MM.1S (cell line): ENCODE data around the gene ZNF564.

Source experiments
- DNase-seq: peaks from one replicate; pipeline ENCODE4 v3.0.0-alpha.2; 2015
- H2AFZ ChIP-seq: fragments of 300-600 bp; sonication (generic); 2 replicates; pipeline ENCODE4 v1.6.0; 2016; ENCODE audit warnings: antibody characterized with exemption, low read length
- H3F3A ChIP-seq: fragments of 300-600 bp; sonication (generic); 2 replicates; pipeline ENCODE4 v1.6.1; 2016; ENCODE audit warnings: mild to moderate bottlenecking, antibody characterized with exemption, low read length, moderate library complexity, mixed read lengths; ENCODE audit not compliant: insufficient read depth
- H3K27ac ChIP-seq: fragments of 300-600 bp; sonication (generic); 2 replicates; pipeline ENCODE4 v1.5.1; 2016; ENCODE audit warnings: mild to moderate bottlenecking, low read length
- H3K27me3 ChIP-seq: fragments of 300-600 bp; sonication (generic); replicated peaks from 2 replicates; pipeline ENCODE4 v1.6.0; 2016; ENCODE audit warnings: low read length; ENCODE audit not compliant: insufficient read depth
- H3K36me3 ChIP-seq: fragments of 300-600 bp; sonication (generic); replicated peaks from 2 replicates; pipeline ENCODE4 v1.6.1; 2016; ENCODE audit warnings: mild to moderate bottlenecking, low read length, mixed read lengths; ENCODE audit not compliant: insufficient read depth
- H3K4me1 ChIP-seq: fragments of 300-600 bp; sonication (generic); 2 replicates; pipeline ENCODE4 v1.6.1; 2016; ENCODE audit warnings: low read length, mixed read lengths
- H3K4me2 ChIP-seq: fragments of 300-600 bp; sonication (generic); 2 replicates; pipeline ENCODE4 v1.6.0; 2016; ENCODE audit warnings: low read depth, low read length
- H3K4me3 ChIP-seq: fragments of 300-600 bp; sonication (generic); 2 replicates; pipeline ENCODE4 v1.5.1; 2016; ENCODE audit warnings: low read length, mixed read lengths
- H3K79me2 ChIP-seq: fragments of 300-600 bp; sonication (generic); 2 replicates; pipeline ENCODE4 v1.6.1; 2016; ENCODE audit warnings: mixed run types, low read length, mixed read lengths
- H3K9ac ChIP-seq: fragments of 300-600 bp; sonication (generic); 2 replicates; pipeline ENCODE4 v1.6.1; 2016; ENCODE audit warnings: low read length, mixed read lengths
- H3K9me2 ChIP-seq: fragments of 300-600 bp; sonication (generic); replicated peaks from 2 replicates; pipeline ENCODE4 v1.6.1; 2016; ENCODE audit warnings: mild to moderate bottlenecking, low read length, mixed read lengths; ENCODE audit not compliant: insufficient read depth
- H3K9me3 ChIP-seq: fragments of 300-600 bp; sonication (generic); replicated peaks from 2 replicates; pipeline ENCODE4 v1.6.1; 2016; ENCODE audit warnings: mild to moderate bottlenecking, low read length, mixed read lengths; ENCODE audit not compliant: insufficient read depth
- H4K20me1 ChIP-seq: fragments of 300-600 bp; sonication (generic); 2 replicates; pipeline ENCODE4 v1.6.1; 2016; ENCODE audit warnings: mild to moderate bottlenecking, low read length, moderate library complexity, mixed read lengths; ENCODE audit not compliant: insufficient read depth
- CTCF ChIP-seq: fragments of 300-600 bp; sonication (generic); IDR thresholded peaks from 2 replicates; pipeline ENCODE4 v1.5.1; 2016; ENCODE audit warnings: antibody characterized with exemption, low read length, mixed read lengths
- EZH2 ChIP-seq: fragments of 300-600 bp; sonication (generic); optimal IDR thresholded peaks from 2 replicates; pipeline ENCODE3; 2017; ENCODE audit warnings: low read depth, mild to moderate bottlenecking, antibody characterized with exemption, low read length, mixed read lengths
- EZH2phosphoT487 ChIP-seq: fragments of 300-600 bp; sonication (generic); IDR thresholded peaks from 2 replicates; pipeline ENCODE4 v1.6.1; 2018; ENCODE audit warnings: antibody characterized with exemption, low read length

ZNF564 gene

GRCh38 chr19:12543855-12544254, 7.4 kb downstream of the ZNF564 start:
- Histone ChIP-seq H4K20me1 (no peaks in the 10 kb centered on the region), H3K36me3 (no peaks in the 10 kb centered on the region), H3K79me2 (peaks cover 30% of the 10 kb centered on the region), H3K4me2 (no peak overlapping the region), H3K27me3 (no peaks in the 10 kb centered on the region), H3K27ac (no peak overlapping the region), H3K9ac (no peak overlapping the region), H3F3A (no peaks in the 10 kb centered on the region), H2AFZ (no peak overlapping the region), H3K4me1 (no peaks in the 10 kb centered on the region), H3K4me3 (no peak overlapping the region), H3K9me3 (no peaks in the 10 kb centered on the region; the same call in 1 of the 2 replicates), H3K9me2 (no peaks in the 10 kb centered on the region)
- DNase-seq: no peak
- TF ChIP-seq EZH2 (no peak), CTCF (no peak), EZH2phosphoT487 (no peak)

- Histone ChIP-seq H3K4me3 (no peak overlapping the region), H3K4me1 (no peaks in the 10 kb centered on the region), H3K4me2 (no peak overlapping the region), H4K20me1 (no peaks in the 10 kb centered on the region), H3K9me2 (no peaks in the 10 kb centered on the region), H3F3A (0 out of 2 replicates have a peak, but pooled peaks cover 3% of the 10 kb centered on the region), H3K9me3 (no peaks in the 10 kb centered on the region; the same call in 1 of the 2 replicates), H3K27ac (no peak overlapping the region), H3K79me2 (peaks cover 6% of the 10 kb centered on the region; the same call in 1 of the 2 replicates), H2AFZ (no peak overlapping the region), H3K27me3 (no peaks in the 10 kb centered on the region), H3K36me3 (peaks cover 44% of the 10 kb centered on the region), H3K9ac (no peak overlapping the region)
- DNase-seq: no peak
- TF ChIP-seq EZH2: no peak
- TF ChIP-seq EZH2phosphoT487: no peak
- TF ChIP-seq CTCF: no peak
Measured at GRCh38 chr19:12527034-12527836, 24.0 kb downstream of the ZNF564 start.

GRCh38 chr19:12526542-12526941, 24.7 kb downstream of the ZNF564 start:
- Histone ChIP-seq H3K9me3 (no peaks in the 10 kb centered on the region; the same call in 1 of the 2 replicates), H3K4me3 (no peak overlapping the region), H3K36me3 (peaks cover 44% of the 10 kb centered on the region), H3K27ac (no peak overlapping the region), H3K4me1 (no peaks in the 10 kb centered on the region), H3K4me2 (no peak overlapping the region), H3K79me2 (peaks cover 6% of the 10 kb centered on the region; the same call in 1 of the 2 replicates), H3K9ac (no peak overlapping the region), H4K20me1 (no peaks in the 10 kb centered on the region), H3K27me3 (no peaks in the 10 kb centered on the region), H2AFZ (no peak overlapping the region), H3F3A (0 out of 2 replicates have a peak, but pooled peaks cover 3% of the 10 kb centered on the region), H3K9me2 (no peaks in the 10 kb centered on the region)
- DNase-seq: no peak
- TF ChIP-seq CTCF (no peak), EZH2 (no peak), EZH2phosphoT487 (no peak)
